Head of caudate nucleus (tissue), 42 donors: ENCODE data around the gene DND1.
"Not testable (repeated sequence)": the region's sequence is repeated elsewhere in the genome, so short reads cannot be mapped to it uniquely, and the experiment has no call there.

Experiments
- DNase-seq, 42 donors: peaks; one replicate each; pipeline versions ENCODE4 v3.0.0 to v3.0.0-alpha.2; 2020 to 2021; ENCODE audit warnings: mixed read lengths in 7 of 42
- intact Hi-C: fragments of 100-400 bp; cut with DNase I; formaldehyde crosslinking; loops from one replicate; pipeline ENCODE4 v1.15.0; 2022

DND1 gene

DNA sequence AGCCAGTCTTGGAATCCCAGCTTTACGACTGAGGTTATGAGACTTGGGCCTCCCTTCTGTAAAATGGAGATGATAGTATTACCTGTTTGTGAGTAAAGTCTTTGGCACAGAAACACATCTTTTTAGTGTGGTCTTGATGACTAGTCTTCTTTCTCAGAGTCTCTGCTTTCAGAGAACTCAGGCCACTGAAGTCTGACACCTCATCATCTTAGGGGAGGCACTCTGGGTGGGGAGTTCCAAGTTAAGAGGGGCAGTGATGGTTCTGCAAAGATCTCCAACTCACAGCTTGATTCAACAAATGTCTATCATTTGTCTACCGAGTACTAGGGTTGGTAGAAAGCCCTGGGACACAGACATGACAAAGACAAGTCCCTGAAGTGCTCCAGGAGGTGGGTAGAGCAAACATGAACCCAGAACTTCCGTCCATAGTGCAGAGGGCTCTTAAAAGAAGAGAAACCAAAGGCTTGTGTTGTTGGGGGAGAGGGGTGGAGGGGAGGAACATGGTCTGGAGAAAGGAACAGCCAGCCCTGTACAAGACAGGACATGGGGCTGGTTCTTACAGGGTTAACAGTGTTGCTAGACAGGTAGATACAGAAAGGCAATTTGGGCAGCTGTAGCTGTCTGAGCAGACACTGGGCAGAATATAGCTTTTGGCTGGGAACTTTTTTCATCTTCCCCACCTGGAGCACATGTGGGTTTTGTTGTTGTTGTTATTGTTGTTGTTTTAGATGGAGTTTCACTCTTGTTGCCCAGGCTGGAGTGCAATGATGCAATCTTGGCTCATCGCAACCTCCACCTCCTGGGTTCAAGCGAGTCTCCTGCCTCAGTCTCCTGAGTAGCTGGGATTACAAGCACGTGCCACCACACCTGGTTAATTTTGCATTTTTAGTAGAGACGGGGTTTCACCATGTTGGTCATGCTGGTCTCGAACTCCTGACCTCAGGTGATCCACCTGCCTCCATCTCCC, 37.8 kb downstream of the DND1 start:
- DNase-seq: no peak
- intact Hi-C loops: loop anchor here (5.0 kb wide), 1 partner anchor 68 kb away; no protein-coding TSS in a partner anchor

DNA sequence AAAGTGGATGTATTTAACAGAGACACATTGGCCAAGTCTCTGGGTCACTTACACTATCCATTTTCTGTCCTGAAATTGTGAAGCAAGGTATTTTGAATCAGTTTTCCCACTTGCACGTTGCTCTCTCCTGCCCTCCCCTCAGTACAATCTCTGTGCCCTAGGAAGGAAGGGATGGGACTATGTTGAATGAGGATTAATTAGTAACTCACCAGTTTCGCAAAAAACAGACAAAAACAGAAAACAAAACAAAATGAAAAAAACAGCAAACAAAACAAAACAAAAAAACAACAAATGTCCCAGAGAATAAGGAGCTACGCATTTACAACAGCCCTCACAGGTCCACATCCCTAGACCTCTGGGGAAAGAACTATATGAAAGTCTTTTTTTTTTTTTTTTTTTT, 39.3 kb downstream of the DND1 start:
- no peak for DNase-seq
- intact Hi-C loops: no loop called here

DNA sequence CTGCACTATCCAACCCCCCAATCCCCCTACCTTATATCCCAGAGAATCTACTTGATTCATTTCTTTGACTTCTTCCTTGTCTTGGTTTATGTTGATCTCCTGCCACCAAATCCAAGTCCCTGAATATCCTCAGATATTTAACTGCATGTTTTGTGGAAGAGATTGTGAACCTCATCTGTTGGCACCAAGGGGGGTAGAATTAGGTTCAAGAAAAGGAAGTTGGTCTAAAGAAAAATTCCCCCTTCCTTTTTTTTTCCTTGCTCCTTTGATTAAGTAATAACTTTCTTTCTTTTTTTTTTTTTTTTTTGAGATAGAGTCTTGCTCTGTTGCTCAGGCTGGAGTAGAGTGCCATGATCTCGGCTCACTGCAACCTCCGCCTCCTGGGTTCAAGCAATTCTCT, 39.9 kb downstream of the DND1 start:
- no peak for DNase-seq
- intact Hi-C loops: no loop called here

DNA sequence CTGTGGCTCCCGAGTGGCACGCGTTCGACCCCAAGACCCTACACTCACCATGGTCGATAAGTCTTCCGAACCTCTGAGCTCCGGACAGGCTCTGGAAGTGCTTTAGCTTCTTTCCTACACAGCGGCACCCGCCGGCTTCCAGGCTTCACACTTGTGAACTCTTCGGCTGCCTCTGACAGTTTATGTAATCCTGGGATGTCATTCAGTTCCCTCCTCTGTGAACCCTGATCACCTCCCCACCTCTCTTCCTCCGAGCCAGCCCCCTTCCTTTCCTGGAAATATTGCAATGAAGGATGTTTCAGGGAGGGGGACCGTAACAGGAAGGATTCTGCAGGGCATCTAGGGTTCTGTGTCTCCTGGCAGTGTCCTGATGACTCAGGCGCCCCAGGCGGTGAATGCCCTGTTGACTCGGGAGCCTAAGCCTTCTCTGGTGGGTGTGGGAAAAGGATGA, 40.3 kb downstream of the DND1 start, which contains the start of gene CD14:
Gene CD14, minus strand, starts transcription at position 155 of the 451 bp plus-strand sequence. Its CDS starts 104 bp downstream, at position 51.
- peak in 38 of 42 donors; percentile 25 to 82 (median 52) for DNase-seq
- intact Hi-C loops: no loop called here

DNA sequence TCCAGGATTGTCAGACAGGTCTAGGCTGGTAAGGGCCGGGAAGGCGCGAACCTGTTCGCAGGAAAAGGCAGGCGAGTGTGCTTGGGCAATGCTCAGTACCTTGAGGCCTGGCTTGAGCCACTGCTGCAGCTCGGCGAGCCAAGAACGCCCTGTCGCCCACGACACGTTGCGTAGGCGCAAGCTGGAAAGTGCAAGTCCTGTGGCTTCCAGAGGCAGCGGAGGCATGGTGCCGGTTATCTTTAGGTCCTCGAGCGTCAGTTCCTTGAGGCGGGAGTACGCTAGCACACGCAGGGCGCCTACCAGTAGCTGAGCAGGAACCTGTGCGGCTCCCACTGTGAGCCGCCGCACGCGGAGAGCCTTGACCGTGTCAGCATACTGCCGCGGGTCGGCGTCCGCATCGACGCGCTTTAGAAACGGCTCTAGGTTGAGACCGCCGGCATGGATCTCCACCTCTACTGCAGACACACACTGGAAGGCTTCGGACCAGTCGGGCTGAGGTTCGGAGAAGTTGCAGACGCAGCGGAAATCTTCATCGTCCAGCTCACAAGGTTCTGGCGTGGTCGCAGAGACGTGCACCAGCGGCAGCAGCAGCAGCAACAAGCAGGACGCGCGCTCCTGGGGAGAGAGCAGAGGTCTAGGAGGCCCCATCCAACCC, 40.9 kb downstream of the DND1 start:
- peak in 37 of 42 donors; percentile 7 to 64 (median 36) for DNase-seq
- intact Hi-C loops: no loop called here

DNA sequence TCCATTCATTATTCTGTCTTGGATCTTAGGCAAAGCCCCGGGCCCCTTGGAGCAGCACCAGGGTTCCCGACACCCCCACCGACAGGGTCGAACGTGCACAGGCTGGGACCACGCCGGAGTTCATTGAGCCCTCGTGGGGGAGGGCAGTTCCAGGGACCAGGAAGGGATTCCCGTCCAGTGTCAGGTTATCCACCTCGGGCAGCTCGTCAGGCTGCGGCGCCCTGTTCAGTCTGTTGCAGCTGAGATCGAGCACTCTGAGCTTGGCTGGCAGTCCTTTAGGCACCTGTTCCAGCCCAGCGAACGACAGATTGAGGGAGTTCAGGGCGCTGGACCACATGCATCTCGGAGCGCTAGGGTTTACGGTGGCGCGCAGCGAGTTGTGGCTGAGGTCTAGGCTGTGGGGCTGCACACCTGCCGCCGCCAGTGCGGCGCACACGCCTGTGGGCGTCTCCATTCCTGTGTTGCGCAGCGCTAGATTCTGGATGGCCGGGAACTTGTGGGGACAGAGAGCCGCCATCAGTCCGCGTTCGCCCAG, 41.5 kb downstream of the DND1 start:
- peak in 2 of 42 donors; percentile 11 to 31 for DNase-seq
- intact Hi-C loops: no loop called here

DNA sequence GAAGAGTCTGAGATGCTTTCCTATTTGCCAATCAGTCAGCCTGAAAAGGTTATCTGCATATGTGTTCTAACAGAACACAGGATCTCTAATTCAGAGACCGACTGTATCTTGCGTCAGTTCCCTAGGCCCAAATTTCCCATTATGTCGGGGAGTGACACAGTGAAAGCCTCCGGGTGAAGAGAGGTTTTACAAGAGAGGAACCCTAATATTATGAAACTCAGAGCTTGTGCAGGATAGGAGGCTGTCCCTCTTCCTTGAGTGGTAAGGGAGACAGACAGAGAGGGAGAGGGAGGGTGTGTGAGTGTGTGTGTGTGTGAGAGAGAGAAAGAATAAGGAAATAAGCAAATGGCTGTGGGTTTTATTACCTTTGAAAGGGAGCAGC, 42.3 kb downstream of the DND1 start:
- intact Hi-C loops: no loop called here
- DNase-seq: peak in 1 of 42 donors; percentile 26

DNA sequence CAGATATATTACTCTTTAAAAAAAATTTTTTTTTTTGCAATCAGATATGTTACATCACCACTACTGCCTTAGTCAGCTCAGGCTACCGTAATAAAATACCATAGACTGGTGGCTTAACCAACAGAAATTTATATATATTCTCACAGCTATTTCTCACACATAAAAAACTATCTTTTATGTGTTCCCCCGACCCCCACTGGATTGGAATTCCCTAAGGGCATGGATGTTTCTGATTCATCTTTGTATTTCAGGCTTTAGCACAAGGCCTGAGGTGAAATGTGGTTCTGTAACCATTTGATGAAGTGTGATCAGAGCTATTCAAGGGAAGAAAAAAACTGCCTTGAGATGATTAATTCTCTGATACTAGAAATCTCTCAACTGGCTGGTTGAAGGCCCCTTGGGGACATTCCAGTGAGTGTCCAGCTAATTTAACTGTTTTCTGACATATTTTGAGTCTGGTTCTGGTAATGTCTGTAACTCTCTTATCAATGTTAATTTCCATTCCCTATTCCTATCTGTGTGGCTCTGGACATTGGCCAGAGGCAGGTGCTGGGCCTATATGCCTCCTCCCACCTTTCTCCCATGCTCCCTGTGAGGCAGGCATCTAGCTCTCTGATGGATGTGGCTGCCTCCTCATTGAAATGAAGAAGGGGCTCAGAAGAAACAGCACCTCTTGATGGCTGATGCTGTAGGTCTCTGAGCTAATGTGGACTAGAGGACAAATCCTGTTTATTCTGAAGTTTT, 42.9 kb downstream of the DND1 start:
- no peak for DNase-seq
- intact Hi-C loops: no loop called here

DNA sequence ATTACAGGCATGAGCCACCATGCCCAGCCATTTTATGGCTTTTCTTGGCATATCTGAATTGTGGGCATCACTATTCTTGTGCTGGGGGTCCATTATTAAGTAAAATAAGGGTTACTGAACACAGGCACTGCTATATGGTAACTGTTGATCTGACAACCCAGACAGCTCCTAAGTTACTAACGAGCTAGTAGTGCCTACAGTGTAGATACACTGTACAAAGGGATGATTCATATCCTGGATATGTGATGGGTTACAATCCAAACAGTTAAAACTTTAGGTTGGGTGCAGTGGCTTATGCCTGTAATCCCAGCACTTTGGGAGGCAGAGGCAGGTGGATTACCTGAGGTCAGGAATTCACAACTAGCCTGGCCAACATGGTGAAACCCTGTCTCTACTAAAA, 44.7 kb downstream of the DND1 start:
- DNase-seq: no peak
- intact Hi-C loops: no loop called here

DNA sequence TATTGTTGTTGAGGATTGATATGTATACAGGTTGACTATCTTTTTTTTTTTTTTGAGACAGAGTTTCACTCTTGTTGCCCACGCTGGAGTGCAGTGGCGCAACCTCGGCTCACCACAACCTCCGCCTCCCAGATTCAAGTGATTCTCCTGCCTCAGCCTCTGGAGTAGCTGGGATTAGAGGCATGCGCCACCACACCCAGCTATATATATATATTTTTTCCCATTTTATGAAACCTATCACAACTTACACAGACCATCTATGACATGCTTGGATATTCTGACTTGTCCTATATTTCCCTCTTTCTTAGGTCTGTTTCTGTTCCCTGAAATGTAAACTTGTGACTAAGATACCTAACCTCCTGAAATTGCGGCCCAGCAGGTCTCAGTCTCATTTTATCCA, 45.4 kb downstream of the DND1 start:
- intact Hi-C loops: no loop called here
- no peak for DNase-seq

DNA sequence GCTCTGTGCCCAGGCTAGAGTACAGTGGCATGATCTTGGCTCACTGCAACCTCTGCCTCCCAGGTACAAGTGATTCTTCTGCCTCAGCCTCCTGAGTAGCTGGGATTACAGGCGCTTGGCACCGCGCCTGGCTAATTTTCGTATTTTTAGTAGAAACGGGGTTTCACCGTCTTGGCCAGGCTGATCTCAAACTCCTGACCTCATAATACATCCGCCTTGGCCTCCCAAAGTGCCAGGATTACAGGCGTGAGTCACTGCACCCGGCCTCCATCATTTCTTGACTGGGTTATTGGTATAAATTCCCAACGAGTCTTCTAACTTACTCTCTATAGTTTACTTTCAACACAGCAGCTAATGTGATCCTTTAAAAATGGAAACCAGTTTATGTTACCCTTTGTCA, 48.5 kb downstream of the DND1 start:
- DNase-seq, intact Hi-C loops: not testable (repeated sequence)

DNA sequence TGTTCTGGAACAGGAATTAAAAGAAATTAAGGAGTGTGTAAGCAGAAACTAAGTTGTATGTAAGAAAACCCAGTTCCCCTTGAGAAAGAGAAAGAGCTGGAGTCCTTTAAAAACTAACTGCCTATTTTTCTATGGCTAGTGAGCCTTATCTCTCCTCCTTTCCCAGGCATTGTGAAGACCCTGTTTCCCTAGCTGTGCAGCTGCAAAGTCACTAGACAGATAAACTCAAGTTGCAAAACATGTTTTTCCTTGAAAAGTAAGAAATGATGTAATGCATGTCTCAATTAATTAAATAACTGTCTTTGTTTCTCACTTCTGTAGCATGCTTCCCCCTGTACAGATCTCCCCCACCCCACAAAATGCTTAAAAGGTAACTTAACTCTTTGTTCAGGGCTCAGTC, 50.3 kb downstream of the DND1 start:
- intact Hi-C loops: not testable (repeated sequence)

DNA sequence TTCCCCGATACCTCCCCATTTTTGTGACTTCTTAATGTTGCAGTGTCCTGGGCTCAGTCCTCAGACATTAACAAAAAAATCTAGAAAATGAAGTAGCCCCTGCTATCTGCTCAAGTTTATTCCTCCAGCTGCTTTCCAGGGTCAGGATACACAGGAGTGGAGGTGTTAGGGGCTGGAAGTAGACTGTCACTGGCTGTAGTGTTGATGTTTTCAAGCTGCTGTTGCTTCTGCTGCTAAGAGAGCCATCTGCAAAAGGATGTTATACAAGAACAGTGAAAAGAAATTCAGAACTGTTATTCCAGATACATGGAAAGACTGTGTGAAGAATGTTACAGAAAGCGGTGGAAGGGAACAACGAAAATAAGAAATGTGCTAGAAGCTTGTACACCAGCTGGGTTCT, 51.1 kb downstream of the DND1 start:
- intact Hi-C loops: no loop called here
- DNase-seq: no peak

More for the DNA sequence above, 50.3 kb downstream of the DND1 start:
- DNase-seq: not testable (repeated sequence)
